ENCODE data around the gene TSPAN15.

The TSPAN15 gene

DNA sequence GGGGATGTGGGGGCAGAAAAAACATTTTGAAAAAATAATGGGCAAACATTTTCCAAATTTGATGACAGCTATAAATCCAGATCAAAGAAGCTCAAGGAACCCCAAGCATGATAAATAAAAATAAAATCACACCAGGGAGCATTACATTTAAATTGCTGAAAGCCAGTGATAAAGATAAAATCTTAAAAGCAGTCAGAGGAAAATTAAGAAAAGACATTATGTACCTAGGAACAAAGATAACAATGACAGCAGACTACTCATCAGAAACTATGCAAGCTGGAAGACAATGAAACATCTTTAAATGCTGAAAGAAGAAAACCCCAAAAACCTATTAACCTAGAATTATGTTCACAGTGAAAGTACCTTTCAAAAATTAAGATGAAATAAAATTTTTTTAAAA is 98.7 kb downstream of the TSPAN15 start:
- no peaks in the 10 kb centered on the region for H3K4me1 ChIP-seq (ENCODE audit: insufficient read depth, low read length, severe bottlenecking)
- TF ChIP-seq CTCF (IDR thresholded peaks at IDR 0.05; ENCODE audit: low read length) (no peak), EZH2 (IDR thresholded peaks at IDR 0.05; ENCODE audit: borderline replicate concordance, low read length) (no peak)

GRCh38 chr10:69552268-69552667 is 101.0 kb downstream of the TSPAN15 start:
- Histone ChIP-seq H3K9me2 (ENCODE audit: low read depth, low read length) (no peaks in the 10 kb centered on the region), H3K4me2 (ENCODE audit: low read length) (no peak overlapping the region), H3K27me3 (ENCODE audit: insufficient read depth, low read length) (no peaks in the 10 kb centered on the region), H2AFZ (ENCODE audit: low read length) (no peak overlapping the region), H3K9me3 (ENCODE audit: low read length) (peaks cover 12% of the 10 kb centered on the region), H3K4me1 (ENCODE audit: insufficient read depth, low read length, severe bottlenecking) (no peaks in the 10 kb centered on the region), H3K4me3 (ENCODE audit: low read depth, low read length, poor library complexity, severe bottlenecking) (no peak overlapping the region), H3K27ac (ENCODE audit: low read depth, low read length, poor library complexity, severe bottlenecking) (no peak overlapping the region), H3F3A (ENCODE audit: insufficient read depth, low read length) (no peaks in the 10 kb centered on the region), H3K36me3 (ENCODE audit: insufficient read depth, low read length) (no peaks in the 10 kb centered on the region), H4K20me1 (ENCODE audit: insufficient read depth, low read length) (no peaks in the 10 kb centered on the region), H3K9ac (ENCODE audit: low read length) (no peak overlapping the region), H3K79me2 (ENCODE audit: insufficient read depth, low read length) (no peaks in the 10 kb centered on the region)
- TF ChIP-seq CTCF (IDR thresholded peaks at IDR 0.05; ENCODE audit: low read length), result no peak
- TF ChIP-seq EZH2 (IDR thresholded peaks at IDR 0.05; ENCODE audit: borderline replicate concordance, low read length), result no peak

More for the DNA sequence above, 98.7 kb downstream of the TSPAN15 start:
- no peak overlapping the region for H3K4me2 ChIP-seq (ENCODE audit: low read length)
- H3F3A ChIP-seq (ENCODE audit: insufficient read depth, low read length), result no peaks in the 10 kb centered on the region
- no peak overlapping the region for H3K9ac ChIP-seq (ENCODE audit: low read length)
- peaks cover 12% of the 10 kb centered on the region for H3K9me3 ChIP-seq (ENCODE audit: low read length)
- no peaks in the 10 kb centered on the region for H3K9me2 ChIP-seq (ENCODE audit: low read depth, low read length)
- H3K27me3 ChIP-seq (ENCODE audit: insufficient read depth, low read length), result no peaks in the 10 kb centered on the region; the same call in 1 of the 2 replicates
- no peaks in the 10 kb centered on the region for H4K20me1 ChIP-seq (ENCODE audit: insufficient read depth, low read length)
- no peak overlapping the region for H3K27ac ChIP-seq (ENCODE audit: low read depth, low read length, poor library complexity, severe bottlenecking)
- no peak overlapping the region for H2AFZ ChIP-seq (ENCODE audit: low read length)
- H3K79me2 ChIP-seq (ENCODE audit: insufficient read depth, low read length), result no peaks in the 10 kb centered on the region
- H3K4me3 ChIP-seq (ENCODE audit: low read depth, low read length, poor library complexity, severe bottlenecking), result no peak overlapping the region
- H3K36me3 ChIP-seq (ENCODE audit: insufficient read depth, low read length), result no peaks in the 10 kb centered on the region

DNA sequence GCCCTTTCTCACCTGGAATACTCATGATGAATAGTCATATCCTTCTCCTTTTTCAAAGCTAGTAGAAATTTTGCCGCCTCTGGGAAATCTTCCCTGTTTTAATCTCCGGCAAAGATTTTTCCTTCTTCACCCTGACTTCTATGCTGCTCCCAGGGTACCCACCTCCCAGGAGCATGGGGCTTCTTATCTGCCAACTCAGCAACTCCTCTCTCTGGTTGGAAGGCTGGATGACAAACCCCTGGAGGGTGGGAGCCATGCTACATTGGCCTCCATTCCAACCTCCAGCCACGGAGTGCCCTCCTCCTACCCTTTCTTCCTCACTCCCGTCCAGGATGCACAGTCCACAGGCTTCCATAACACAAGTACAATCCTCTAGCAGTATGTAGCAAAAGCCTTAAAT is 102.1 kb downstream of the TSPAN15 start:
- Histone ChIP-seq H3K4me1 (ENCODE audit: insufficient read depth, low read length, severe bottlenecking) (no peaks in the 10 kb centered on the region), H3K9ac (ENCODE audit: low read length) (no peak overlapping the region), H3K27me3 (ENCODE audit: insufficient read depth, low read length) (no peaks in the 10 kb centered on the region), H3F3A (ENCODE audit: insufficient read depth, low read length) (no peaks in the 10 kb centered on the region), H3K36me3 (ENCODE audit: insufficient read depth, low read length) (no peaks in the 10 kb centered on the region), H2AFZ (ENCODE audit: low read length) (no peak overlapping the region), H3K79me2 (ENCODE audit: insufficient read depth, low read length) (no peaks in the 10 kb centered on the region), H3K9me2 (ENCODE audit: low read depth, low read length) (no peaks in the 10 kb centered on the region), H3K27ac (ENCODE audit: low read depth, low read length, poor library complexity, severe bottlenecking) (no peak overlapping the region), H4K20me1 (ENCODE audit: insufficient read depth, low read length) (no peaks in the 10 kb centered on the region), H3K4me2 (ENCODE audit: low read length) (no peak overlapping the region), H3K9me3 (ENCODE audit: low read length) (peaks cover 12% of the 10 kb centered on the region), H3K4me3 (ENCODE audit: low read depth, low read length, poor library complexity, severe bottlenecking) (no peak overlapping the region)
- TF ChIP-seq EZH2 (IDR thresholded peaks at IDR 0.05; ENCODE audit: borderline replicate concordance, low read length) (no peak), CTCF (IDR thresholded peaks at IDR 0.05; ENCODE audit: low read length) (no peak)
